Measurements from ENCODE around the gene WIZ.

Gene WIZ

GRCh38 chr19:15371786-15372380, 77.9 kb downstream of the WIZ start:
- Histone ChIP-seq H3K9ac (ENCODE audit: low read length) (no peak overlapping the region), H3K36me3 (ENCODE audit: control insufficient read depth, insufficient read depth, low read length) (peaks cover 84% of the 10 kb centered on the region), H3K4me1 (ENCODE audit: control insufficient read depth, insufficient read depth, low read length) (peaks cover 3% of the 10 kb centered on the region; the same call in 1 of the 2 replicates), H3K9me3 (ENCODE audit: control insufficient read depth, insufficient read depth, low read depth, low read length) (no peaks in the 10 kb centered on the region), H3K27me3 (ENCODE audit: control insufficient read depth, insufficient read depth, low read length) (no peaks in the 10 kb centered on the region), H3K4me3 (ENCODE audit: low read depth, low read length) (no peak overlapping the region), H3K27ac (ENCODE audit: low read depth, low read length) (no peak overlapping the region)

DNA sequence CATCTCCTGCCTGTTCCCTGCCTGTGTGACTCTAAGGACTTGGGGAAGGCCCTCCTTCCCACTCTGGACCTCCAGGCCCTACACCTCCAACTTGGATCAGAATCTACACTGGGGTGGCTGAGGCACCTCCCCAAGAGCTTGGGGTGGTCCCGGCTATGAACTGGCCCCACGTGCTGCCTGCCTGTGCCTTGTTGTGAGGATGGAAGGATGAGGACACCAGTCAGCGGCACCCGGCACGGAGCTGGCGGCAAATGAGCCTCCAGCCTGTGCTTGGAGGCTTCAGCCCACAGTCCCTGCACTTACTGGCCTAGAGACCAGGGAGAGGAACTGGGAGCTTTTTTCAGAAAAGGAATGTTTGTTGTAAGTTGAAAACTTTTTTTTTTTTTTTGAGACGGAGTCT, 78.6 kb downstream of the WIZ start:
- no peak overlapping the region for H3K4me3 ChIP-seq (ENCODE audit: low read depth, low read length)
- H3K27me3 ChIP-seq (ENCODE audit: control insufficient read depth, insufficient read depth, low read length): no peaks in the 10 kb centered on the region
- no peak overlapping the region for H3K27ac ChIP-seq (ENCODE audit: low read depth, low read length)
- H3K9ac ChIP-seq (ENCODE audit: low read length): no peak overlapping the region
- peaks cover 91% of the 10 kb centered on the region for H3K36me3 ChIP-seq (ENCODE audit: control insufficient read depth, insufficient read depth, low read length)
- H3K9me3 ChIP-seq (ENCODE audit: control insufficient read depth, insufficient read depth, low read depth, low read length): no peaks in the 10 kb centered on the region
- no peaks in the 10 kb centered on the region for H3K4me1 ChIP-seq (ENCODE audit: control insufficient read depth, insufficient read depth, low read length)
